HG02798 (cell line): Measurements from ENCODE around the gene SPRED1.
A peak's percentile ranks its signal among the peaks of the same experiment; 100 is the strongest.
"Not testable (repeated sequence)": the region's sequence is repeated elsewhere in the genome, so short reads cannot be mapped to it uniquely, and the experiment has no call there.

Experiments used
- ATAC-seq: cut with Tn5 transposase; IDR thresholded peaks from one replicate; pipeline ENCODE4 v1.9.1; 2021; ENCODE audit warnings: mild to moderate bottlenecking; ENCODE audit not compliant: unreplicated experiment, poor library complexity

The SPRED1 gene

GRCh38 chr15:38229705-38230310 is 22.8 kb upstream of the SPRED1 start:
- ATAC-seq = no peak

GRCh38 chr15:38231436-38231835 is 21.2 kb upstream of the SPRED1 start:
- no peak for ATAC-seq

- ATAC-seq = not testable (repeated sequence)
Observed at GRCh38 chr15:38237021-38237420, 15.6 kb upstream of the SPRED1 start.

- peak; percentile 60 for ATAC-seq
Observed at GRCh38 chr15:38238311-38238710, 14.3 kb upstream of the SPRED1 start.

- ATAC-seq = peak; percentile 88
Observed at GRCh38 chr15:38242055-38242454, 10.6 kb upstream of the SPRED1 start.

- ATAC-seq = no peak
Observed at GRCh38 chr15:38243278-38244055, 9.2 kb upstream of the SPRED1 start.

GRCh38 chr15:38247336-38247735 is 5.3 kb upstream of the SPRED1 start:
- no peak for ATAC-seq

GRCh38 chr15:38253351-38253781 is 730 bp downstream of the SPRED1 start:
- no peak for ATAC-seq

- ATAC-seq = peak; percentile 64
Observed at GRCh38 chr15:38254051-38254883, 1.6 kb downstream of the SPRED1 start.

GRCh38 chr15:38255690-38256089 is 3.1 kb downstream of the SPRED1 start:
- ATAC-seq = no peak

- ATAC-seq = no peak
Observed at GRCh38 chr15:38257676-38258075, 5.0 kb downstream of the SPRED1 start.

GRCh38 chr15:38259134-38259533 is 6.5 kb downstream of the SPRED1 start:
- no peak for ATAC-seq

- ATAC-seq = no peak
Observed at GRCh38 chr15:38260077-38260476, 7.4 kb downstream of the SPRED1 start.

GRCh38 chr15:38263251-38263650 is 10.6 kb downstream of the SPRED1 start:
- ATAC-seq = no peak

GRCh38 chr15:38263996-38264395 is 11.4 kb downstream of the SPRED1 start:
- no peak for ATAC-seq

GRCh38 chr15:38266247-38266986 is 13.8 kb downstream of the SPRED1 start:
- ATAC-seq = no peak

GRCh38 chr15:38267421-38268022 is 14.9 kb downstream of the SPRED1 start:
- ATAC-seq = no peak

- ATAC-seq = no peak
Observed at GRCh38 chr15:38271144-38271543, 18.5 kb downstream of the SPRED1 start.

- no peak for ATAC-seq
Observed at GRCh38 chr15:38271895-38272294, 19.3 kb downstream of the SPRED1 start.

- ATAC-seq = not testable (repeated sequence)
Observed at GRCh38 chr15:38272431-38272830, 19.8 kb downstream of the SPRED1 start.
